HEK293T (cell line): Measurements from ENCODE around the gene FADS3.

Experiments used
- BHLHE40 ChIP-seq: fragments of 450-650 bp; IDR thresholded peaks from 2 replicates; pipeline ENCODE4 v1.6.1; 2016; ENCODE audit warnings: mild to moderate bottlenecking, moderate library complexity, borderline replicate concordance
- ELF4 ChIP-seq: fragments of 450-650 bp; IDR thresholded peaks from 2 replicates; pipeline ENCODE4 v1.6.1; 2017; ENCODE audit warnings: antibody characterized with exemption
- FOXA1 ChIP-seq: fragments of 450-650 bp; IDR thresholded peaks from 2 replicates; pipeline ENCODE4 v1.6.1; 2016; ENCODE audit warnings: mild to moderate bottlenecking
- FOXK2 ChIP-seq: fragments of 450-650 bp; IDR thresholded peaks from 2 replicates; pipeline ENCODE4 v1.6.1; 2016; ENCODE audit warnings: mild to moderate bottlenecking
- FOXM1 ChIP-seq: fragments of 450-650 bp; IDR thresholded peaks from 2 replicates; pipeline ENCODE4 v1.6.1; 2017; ENCODE audit warnings: mild to moderate bottlenecking, borderline replicate concordance
- HDGF ChIP-seq: fragments of 450-650 bp; IDR thresholded peaks from 2 replicates; pipeline ENCODE4 v1.6.1; 2017; ENCODE audit warnings: antibody characterized with exemption, borderline replicate concordance
- LEF1 ChIP-seq: fragments of 450-650 bp; IDR thresholded peaks from 2 replicates; pipeline ENCODE4 v1.6.1; 2017; ENCODE audit warnings: mild to moderate bottlenecking, borderline replicate concordance
- SP1 ChIP-seq: fragments of 450-650 bp; IDR thresholded peaks from 2 replicates; pipeline ENCODE4 v1.6.1; 2017
- ZNF384 ChIP-seq: fragments of 450-650 bp; IDR thresholded peaks from 2 replicates; pipeline ENCODE4 v1.6.1; 2016

GRCh38 chr11:61874853-61875252 lies 16.5 kb downstream of the FADS3 start:
- TF ChIP-seq SP1 (no peak), ZNF384 (no peak), HDGF (no peak), LEF1 (no peak), BHLHE40 (no peak), FOXK2 (no peak), FOXA1 (no peak), FOXM1 (no peak), ELF4 (no peak)
